CD1c-positive myeloid dendritic cell (primary cell): Measurements from ENCODE around the gene HOXD10.
A peak's percentile ranks its signal among the peaks of the same experiment; 100 is the strongest.

ENCODE experiments used
- DNase-seq: peaks from one replicate; pipeline ENCODE4 v3.0.0-alpha.2; 2016; ENCODE audit errors: extremely low spot score

Gene HOXD10

DNA sequence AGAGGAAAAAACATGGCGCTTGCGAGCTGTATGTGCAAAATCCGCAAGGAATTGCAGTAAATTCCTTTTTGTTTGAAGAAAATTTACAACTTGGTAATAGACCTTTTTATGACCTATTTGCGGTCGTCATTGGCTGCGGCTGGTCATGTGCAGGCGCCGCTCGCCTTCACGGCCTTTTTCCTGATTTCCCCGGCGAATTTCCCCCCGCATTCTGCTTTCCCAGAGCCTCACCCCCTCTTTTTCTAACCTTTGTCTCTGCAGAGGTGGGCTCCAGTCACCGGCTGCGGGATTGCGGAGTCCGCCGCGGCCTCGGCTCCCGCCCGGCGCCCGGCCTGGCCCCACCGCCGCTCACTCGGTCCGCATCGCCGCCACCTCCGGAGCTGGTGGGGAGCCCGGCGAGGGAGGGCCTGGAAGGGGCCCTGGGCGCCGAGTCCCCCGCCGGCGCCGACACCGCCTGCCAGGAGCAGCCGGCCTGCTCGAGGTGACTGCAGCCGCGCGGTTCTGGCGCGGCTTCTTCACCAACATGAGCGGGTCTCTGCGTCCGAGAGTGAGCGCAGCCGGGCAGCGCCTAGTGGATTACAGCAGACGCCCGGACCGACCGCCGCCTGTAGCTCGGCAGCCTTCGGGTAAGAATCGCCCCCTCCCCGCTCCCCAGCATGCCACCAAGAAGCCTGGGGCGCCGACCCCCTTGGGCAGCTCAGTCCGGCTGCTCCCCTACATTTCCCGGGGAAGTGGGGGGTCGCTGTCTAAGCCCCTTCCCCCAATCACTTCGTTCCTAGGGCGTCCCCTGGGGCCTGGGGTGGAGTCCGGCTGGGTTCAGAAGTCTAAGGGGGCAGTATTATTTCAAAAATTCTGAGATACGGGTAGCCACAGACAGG, 20.0 kb downstream of the HOXD10 start:
- no peak for DNase-seq

GRCh38 chr2:176137252-176137580, 20.6 kb downstream of the HOXD10 start:
- DNase-seq, result no peak

- no peak for DNase-seq
Measured at GRCh38 chr2:176137906-176138305, 21.3 kb downstream of the HOXD10 start.

DNA sequence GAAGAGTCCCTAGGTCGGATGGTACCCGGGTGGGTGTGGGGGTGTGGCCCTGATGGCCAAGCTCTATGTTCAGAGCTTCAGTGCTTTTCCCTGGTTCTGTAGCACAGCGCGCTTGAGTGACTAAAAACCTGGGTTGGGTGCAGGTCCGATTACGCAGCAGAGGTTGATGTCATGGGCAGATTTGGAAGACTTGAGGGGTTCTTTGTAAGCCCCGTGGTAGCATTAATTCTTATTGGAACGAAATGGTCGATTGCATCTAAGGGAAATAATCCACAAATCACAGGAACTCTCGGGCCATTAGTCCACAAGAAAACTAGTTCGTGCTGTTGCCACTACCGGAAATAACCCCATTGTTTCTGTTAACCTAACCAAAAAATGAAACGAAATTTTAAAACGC, 21.9 kb downstream of the HOXD10 start:
- no peak for DNase-seq

GRCh38 chr2:176138923-176139660, 22.5 kb downstream of the HOXD10 start:
- no peak for DNase-seq

GRCh38 chr2:176139661-176140512, 23.3 kb downstream of the HOXD10 start:
- no peak for DNase-seq

DNA sequence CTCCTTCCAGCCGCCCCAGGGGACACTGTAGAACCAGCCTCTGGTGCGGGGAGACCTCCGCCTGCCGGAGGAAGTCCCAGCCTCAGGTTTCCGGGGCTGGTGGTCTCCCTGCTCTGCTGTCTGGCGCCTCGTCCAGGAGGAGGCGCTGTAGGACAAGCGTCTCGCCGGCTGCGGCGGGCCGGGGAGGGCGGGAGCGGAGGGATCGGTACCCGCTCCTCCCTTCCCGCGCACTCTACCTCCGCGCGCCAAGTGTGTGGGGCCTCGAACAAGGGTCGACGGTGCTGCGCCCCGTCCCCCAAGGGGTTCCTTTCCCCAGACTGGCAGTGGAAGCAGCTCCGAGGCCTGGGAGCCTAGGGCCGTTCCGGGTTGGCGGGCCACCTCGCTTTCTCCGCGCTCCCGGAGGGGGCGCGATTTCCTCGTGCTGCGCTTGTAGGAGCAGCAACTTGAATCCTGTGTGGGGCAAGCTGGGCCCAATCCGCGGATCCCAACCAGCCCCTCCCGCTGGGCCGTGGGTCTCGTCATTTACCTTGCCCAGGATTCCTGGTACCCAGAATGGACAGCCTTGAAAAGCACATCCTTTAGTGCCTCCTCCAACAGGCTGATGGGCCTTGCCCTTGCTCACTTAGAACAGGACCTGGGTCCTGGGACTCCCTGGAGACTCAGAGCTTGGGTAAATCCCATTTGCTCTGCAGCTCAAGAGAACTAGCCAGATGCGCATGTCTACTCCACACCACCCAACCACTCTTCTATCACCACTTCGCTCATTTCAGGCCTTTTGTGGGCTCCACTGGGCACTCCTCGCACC, 24.1 kb downstream of the HOXD10 start:
- peak; percentile 70 for DNase-seq

DNA sequence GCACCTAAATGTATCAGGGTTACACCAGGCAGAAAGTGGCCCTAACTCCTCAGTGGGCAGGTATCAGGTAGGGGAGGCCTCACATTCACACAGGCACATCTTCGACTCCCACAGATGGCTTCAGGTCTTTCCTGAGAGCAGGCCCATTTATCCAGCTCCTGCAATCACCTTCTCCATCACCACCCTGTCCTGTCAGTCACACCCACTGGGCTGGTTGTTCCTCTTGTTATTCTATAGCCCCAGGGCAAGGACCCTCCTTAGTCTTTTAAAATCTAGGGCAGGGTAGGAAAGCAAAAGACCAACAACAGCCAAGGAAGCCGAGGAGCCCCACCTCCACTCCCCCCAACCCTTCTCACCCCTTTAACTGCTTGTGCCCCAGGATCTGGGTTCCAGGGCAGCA, 25.7 kb downstream of the HOXD10 start:
- no peak for DNase-seq

- no peak for DNase-seq
Measured at GRCh38 chr2:176145085-176145969, 28.7 kb downstream of the HOXD10 start.

DNA sequence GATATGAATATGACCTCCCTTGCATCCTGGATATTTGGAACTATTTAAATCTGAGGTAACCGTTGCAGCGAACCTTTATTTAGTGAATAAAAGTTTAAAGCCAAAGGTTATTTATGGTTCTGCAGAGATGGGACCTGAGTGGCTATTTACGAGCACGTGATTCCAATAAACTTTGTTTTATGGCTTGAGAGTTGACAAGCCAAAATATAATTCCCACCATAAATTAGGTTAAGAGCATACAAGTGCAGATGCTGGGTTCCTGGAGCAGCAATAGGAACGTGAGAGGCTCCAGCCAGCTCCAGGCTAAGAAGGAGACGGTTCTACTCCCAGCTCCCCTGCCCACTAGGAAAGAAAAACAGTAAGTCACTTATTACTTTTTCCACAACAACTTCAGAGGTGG, 29.5 kb downstream of the HOXD10 start:
- no peak for DNase-seq

DNA sequence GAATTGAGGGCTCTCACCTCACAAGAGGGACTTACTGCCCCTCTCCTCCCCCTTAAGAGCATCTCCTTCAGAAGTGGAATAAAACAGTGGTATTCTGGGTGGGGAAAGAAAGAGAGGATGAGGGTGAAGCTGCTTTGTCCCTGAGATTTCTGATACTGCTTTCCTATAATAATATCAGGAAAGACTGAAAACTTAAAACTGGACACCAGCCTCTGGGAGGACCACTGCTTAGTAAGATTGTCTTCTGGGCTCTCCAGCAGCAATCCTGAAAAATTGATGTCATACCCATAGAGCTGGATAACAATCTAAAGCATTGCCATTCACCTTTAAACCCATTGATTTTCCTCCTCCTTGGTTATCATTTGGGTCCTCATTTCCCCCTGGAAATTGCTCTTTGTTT, 30.1 kb downstream of the HOXD10 start:
- no peak for DNase-seq

GRCh38 chr2:176147210-176147799, 30.7 kb downstream of the HOXD10 start:
- no peak for DNase-seq

DNA sequence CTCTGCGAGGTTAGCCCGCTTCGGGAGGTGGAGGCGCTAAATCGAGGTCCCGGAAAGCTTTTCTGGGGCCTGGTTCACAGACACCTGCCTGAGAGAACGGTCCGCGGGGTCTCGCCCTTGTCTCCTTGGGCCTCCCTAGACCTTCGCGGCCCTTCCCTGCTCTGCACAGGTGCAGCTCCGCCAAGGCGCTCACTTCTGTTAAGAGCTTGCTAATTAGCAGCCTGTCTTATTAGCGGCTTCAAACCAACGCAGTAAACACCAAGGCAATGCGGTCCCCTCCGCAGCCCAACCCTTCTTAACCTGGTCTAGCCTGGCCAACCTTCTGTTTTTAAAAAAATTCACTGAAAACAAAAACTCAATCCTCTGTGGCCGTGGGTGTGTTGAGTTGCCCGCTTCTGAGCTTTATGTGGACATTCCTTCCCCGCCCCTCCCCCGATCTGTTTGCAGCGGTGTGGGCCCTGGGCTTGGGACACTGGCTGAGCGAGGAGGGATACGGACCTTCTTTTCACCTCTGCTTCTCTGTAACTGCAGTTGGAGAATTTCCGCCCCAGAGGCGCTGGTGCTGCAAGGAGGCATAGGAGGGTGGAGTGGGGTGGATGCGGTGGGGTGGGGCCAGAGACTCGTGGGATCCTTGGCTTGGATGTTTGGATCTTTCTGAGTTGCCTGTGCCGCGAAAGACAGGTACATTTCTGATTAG, 31.4 kb downstream of the HOXD10 start:
- DNase-seq, result no peak

DNA sequence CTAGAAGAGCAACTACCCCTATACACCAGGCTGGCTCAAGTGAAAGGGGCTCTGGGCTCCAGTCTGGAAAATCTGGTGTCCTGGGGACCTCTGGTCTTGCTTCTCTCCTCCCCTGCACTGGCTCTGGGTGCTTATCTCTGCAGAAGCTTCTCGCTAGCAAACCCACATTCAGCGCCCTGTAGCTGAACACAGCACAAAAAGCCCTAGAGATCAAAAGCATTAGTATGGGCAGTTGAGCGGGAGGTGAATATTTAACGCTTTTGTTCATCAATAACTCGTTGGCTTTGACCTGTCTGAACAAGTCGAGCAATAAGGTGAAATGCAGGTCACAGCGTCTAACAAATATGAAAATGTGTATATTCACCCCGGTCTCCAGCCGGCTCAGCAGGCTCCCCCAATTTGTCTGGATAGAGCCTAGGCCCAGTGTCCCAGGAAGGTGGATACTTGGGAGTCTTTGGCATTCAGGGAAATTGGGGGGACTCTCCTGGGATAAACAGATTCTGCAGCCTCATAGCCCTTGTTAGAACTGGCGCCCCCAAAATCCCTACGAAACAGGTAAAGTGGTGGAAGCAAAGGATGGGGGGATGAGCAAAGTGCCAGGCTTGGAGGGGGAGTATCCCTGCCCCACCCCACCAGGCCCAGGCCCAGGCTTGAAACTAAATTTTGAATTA, 32.3 kb downstream of the HOXD10 start:
- DNase-seq, result no peak

DNA sequence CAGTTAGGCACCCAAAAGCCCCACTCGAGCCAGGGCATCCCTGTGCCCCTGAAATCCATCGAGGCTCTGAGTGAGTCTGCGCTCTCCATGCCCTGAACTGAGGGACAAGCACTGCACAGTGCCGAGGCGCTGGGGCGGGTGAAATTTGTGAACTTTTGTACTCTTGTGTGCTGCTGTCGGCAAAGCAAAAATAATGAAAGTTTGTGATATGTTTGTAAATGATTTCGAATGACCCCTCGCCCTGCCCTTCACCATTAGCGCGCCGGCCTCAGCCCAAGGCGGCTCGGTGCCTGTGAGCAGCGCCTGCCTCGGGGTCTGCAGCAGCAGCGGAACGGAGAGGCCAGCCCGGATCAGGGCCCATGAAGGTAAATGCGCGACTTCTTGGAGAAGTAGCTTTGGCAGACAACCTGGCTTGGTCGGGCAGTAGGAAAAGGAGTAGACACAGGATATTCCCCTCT, 32.9 kb downstream of the HOXD10 start:
- no peak for DNase-seq

- no peak for DNase-seq
Measured at GRCh38 chr2:176149939-176150583, 33.5 kb downstream of the HOXD10 start.

DNA sequence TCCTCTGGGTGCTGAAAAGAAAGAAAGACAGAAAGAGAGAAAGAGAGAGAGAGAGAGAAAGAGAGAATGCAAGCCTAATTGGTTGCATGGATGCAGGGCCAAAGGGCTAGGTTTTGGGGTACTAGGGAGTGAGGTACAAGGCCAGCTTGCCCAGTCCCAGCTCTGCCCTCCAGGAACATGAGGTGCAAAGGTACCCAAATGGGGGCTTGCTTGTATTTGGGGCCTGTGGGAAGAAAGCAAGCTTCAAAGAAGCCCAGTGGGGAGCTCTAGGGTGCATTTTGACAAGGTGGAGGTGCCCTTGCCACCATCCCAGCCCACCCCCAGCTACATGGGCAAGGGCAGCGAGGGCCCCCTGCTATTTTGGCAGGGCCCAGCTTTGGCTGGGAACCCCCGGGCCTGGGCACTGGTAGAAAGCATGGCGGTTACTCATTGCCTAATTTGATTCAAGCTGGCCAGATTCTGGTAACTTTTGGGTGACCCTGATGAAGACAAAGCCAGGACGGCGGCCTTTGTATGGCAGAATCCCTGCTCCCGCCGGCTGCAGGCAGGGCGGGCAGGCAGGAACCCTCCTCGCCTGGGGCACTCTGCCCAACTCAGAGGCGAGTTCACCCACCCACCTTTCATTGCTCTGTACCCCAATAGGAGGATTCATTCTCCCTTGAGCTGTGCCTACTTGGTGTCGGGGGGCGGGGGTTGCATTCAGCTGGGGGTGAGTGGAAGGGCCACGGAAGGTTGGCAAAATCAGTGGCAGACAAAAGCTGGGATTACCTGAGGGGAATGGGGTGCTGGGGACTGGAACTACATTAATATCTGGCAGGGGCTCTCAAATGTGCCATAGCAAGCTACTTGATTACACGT, 34.2 kb downstream of the HOXD10 start:
- no peak for DNase-seq
